ENCODE results near the gene MSL2. TPM values are rescaled to one million over a fixed set of nuclear protein-coding genes. Genes with fewer than 3 reads are reported as not detected.
"Not testable (repeated sequence)": the region's sequence is repeated elsewhere in the genome, so short reads cannot be mapped to it uniquely, and the experiment has no call there.

Gene MSL2
- total RNA-seq, 2 experiments from 2014 or later = 27.1 to 55.6 TPM

DNA sequence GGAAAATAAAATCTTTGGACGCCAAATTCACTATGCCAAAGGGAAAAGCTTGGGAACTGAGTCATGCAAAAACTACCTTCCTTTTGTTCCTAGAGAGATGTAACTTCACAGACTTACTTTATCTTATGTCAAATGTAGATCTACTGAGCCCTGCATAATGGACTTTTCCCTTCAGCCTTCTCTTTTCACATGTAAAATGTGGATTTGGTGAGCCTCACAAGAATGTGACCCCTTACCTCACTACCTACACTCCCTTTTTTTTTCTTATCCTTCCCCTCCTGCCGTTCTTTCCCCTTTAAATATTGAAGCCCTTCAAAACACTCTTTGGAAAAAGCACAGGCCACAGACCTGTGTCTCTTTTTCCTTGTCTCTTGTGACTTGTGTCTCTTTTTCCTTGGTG lies 40.0 kb upstream of the MSL2 start:
- TF ChIP-seq, protein P1, sequence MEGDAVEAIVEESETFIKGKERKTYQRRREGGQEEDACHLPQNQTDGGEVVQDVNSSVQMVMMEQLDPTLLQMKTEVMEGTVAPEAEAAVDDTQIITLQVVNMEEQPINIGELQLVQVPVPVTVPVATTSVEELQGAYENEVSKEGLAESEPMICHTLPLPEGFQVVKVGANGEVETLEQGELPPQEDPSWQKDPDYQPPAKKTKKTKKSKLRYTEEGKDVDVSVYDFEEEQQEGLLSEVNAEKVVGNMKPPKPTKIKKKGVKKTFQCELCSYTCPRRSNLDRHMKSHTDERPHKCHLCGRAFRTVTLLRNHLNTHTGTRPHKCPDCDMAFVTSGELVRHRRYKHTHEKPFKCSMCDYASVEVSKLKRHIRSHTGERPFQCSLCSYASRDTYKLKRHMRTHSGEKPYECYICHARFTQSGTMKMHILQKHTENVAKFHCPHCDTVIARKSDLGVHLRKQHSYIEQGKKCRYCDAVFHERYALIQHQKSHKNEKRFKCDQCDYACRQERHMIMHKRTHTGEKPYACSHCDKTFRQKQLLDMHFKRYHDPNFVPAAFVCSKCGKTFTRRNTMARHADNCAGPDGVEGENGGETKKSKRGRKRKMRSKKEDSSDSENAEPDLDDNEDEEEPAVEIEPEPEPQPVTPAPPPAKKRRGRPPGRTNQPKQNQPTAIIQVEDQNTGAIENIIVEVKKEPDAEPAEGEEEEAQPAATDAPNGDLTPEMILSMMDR (conservative IDR thresholded peaks at IDR 0.05; ENCODE audit: low read length) = no peak
- TF ChIP-seq EZH2phosphoT487 (IDR thresholded peaks at IDR 0.05; ENCODE audit: borderline replicate concordance, low read depth, low read length) = no peak
- no peaks in the 10 kb centered on the region for H3K79me2 ChIP-seq (ENCODE audit: insufficient read depth, low read depth, low read length)
- POLR2A ChIA-PET = interaction anchor here (0.6 to 0.7 kb wide), 3 partner anchors 7 to 590 kb away, joined by 4 to 12 read pairs (median 4); no protein-coding TSS in a partner anchor
- H3K9me2 ChIP-seq (ENCODE audit: insufficient read depth, low read length) = no peaks in the 10 kb centered on the region
- no peak for DNase-seq (ENCODE audit: low spot score)
- no peaks in the 10 kb centered on the region for H3K9me3 ChIP-seq (ENCODE audit: low read length)
- no TSS peak for BruUV-seq (replicated peaks)
- H4K20me1 ChIP-seq (ENCODE audit: insufficient read depth, low read length) = no peaks in the 10 kb centered on the region
- H3K27ac ChIP-seq (ENCODE audit: low read depth, low read length, poor library complexity, severe bottlenecking) = no peak overlapping the region
- no peak overlapping the region for H3K4me3 ChIP-seq (ENCODE audit: low read depth, low read length, poor library complexity, severe bottlenecking)
- no peak overlapping the region for H3K4me2 ChIP-seq (ENCODE audit: low read length)
- intact Hi-C loops (cut with micrococcal nuclease; ENCODE audit: unreplicated experiment) = no loop called here
- H3K36me3 ChIP-seq (ENCODE audit: insufficient read depth, low read length) = no peaks in the 10 kb centered on the region
- H2AFZ ChIP-seq (ENCODE audit: low read length) = no peak overlapping the region
- no peaks in the 10 kb centered on the region for H3K4me1 ChIP-seq (ENCODE audit: insufficient read depth, low read length, poor library complexity, severe bottlenecking)
- CTCF ChIA-PET (ENCODE audit: unreplicated experiment) = no interaction called here

DNA sequence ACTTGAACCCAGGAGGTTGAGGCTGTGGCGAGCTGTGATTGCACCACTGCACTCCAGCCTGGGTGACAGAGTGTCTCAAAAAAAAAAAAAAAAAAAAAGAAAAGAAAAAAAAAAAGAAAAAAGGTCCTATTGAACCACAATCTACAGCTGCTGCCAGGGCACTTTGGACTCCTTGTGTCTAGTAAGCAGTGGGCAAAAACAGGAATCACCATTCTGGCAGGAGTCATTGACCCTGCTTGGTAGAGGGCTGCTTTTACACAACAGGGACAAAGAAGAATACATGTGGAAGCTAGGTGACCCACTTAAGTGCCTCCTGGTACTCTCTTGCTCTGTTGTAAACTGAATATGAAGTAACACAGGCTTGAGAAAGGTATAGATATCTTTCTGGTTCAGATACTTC lies 39.4 kb upstream of the MSL2 start:
- H3K36me3 ChIP-seq (ENCODE audit: insufficient read depth, low read length) = no peaks in the 10 kb centered on the region
- H4K20me1 ChIP-seq (ENCODE audit: insufficient read depth, low read length) = no peaks in the 10 kb centered on the region
- intact Hi-C loops (cut with micrococcal nuclease; ENCODE audit: unreplicated experiment) = no loop called here
- ChIA-PET POLR2A (interaction anchor here (0.6 to 0.7 kb wide), 2 partner anchors 8 to 589 kb away, joined by 4 to 12 read pairs; no protein-coding TSS in a partner anchor), CTCF (ENCODE audit: unreplicated experiment) (no interaction called here)
- no peak overlapping the region for H3K4me3 ChIP-seq (ENCODE audit: low read depth, low read length, poor library complexity, severe bottlenecking)
- H3K27ac ChIP-seq (ENCODE audit: low read depth, low read length, poor library complexity, severe bottlenecking) = no peak overlapping the region
- no peak overlapping the region for H2AFZ ChIP-seq (ENCODE audit: low read length)
- no peak overlapping the region for H3K4me2 ChIP-seq (ENCODE audit: low read length)
- TF ChIP-seq EZH2phosphoT487 (IDR thresholded peaks at IDR 0.05; ENCODE audit: borderline replicate concordance, low read depth, low read length) = no peak
- TF ChIP-seq, protein P1 (conservative IDR thresholded peaks at IDR 0.05; ENCODE audit: low read length) = no peak
- H3K9me2 ChIP-seq (ENCODE audit: insufficient read depth, low read length) = no peaks in the 10 kb centered on the region
- DNase-seq (ENCODE audit: low spot score) = no peak
- H3K4me1 ChIP-seq (ENCODE audit: insufficient read depth, low read length, poor library complexity, severe bottlenecking) = no peaks in the 10 kb centered on the region
- H3K79me2 ChIP-seq (ENCODE audit: insufficient read depth, low read depth, low read length) = no peaks in the 10 kb centered on the region
- no TSS peak for BruUV-seq (replicated peaks)
- no peaks in the 10 kb centered on the region for H3K9me3 ChIP-seq (ENCODE audit: low read length)

DNA sequence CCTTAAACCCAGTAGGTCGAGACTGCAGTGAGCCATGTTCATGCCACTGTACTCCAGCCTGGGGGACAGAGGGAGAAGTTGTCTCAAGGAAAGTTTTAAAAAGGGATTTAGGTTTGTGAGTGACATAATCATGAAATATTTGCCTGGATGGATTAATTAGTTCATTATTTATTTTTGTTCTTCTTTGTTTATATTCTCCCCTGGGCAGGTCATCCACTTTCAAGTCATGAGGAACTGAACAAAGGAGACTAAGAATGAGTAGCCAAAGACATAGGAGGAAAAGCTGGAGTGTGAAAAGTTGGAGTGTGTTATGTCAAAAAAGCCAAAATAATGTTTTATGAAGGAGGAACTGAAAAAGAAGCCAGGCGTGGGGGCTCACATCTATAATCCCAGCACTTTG lies 36.3 kb upstream of the MSL2 start:
- H3K4me1 ChIP-seq (ENCODE audit: insufficient read depth, low read length, poor library complexity, severe bottlenecking) = no peaks in the 10 kb centered on the region
- CTCF ChIA-PET (ENCODE audit: unreplicated experiment) = no interaction called here
- H2AFZ ChIP-seq (ENCODE audit: low read length) = no peak overlapping the region
- TF ChIP-seq, protein P1 (conservative IDR thresholded peaks at IDR 0.05; ENCODE audit: low read length) = no peak
- TF ChIP-seq EZH2phosphoT487 (IDR thresholded peaks at IDR 0.05; ENCODE audit: borderline replicate concordance, low read depth, low read length) = no peak
- H3K36me3 ChIP-seq (ENCODE audit: insufficient read depth, low read length) = no peaks in the 10 kb centered on the region
- POLR2A ChIA-PET = interaction anchor here (1.4 kb wide), 1 partner anchor 35 kb away, joined by 3 read pairs; no protein-coding TSS in a partner anchor
- no peaks in the 10 kb centered on the region for H3K79me2 ChIP-seq (ENCODE audit: insufficient read depth, low read depth, low read length)
- no peaks in the 10 kb centered on the region for H3K9me3 ChIP-seq (ENCODE audit: low read length)
- H3K4me3 ChIP-seq (ENCODE audit: low read depth, low read length, poor library complexity, severe bottlenecking) = no peak overlapping the region
- no TSS peak for BruUV-seq (replicated peaks)
- intact Hi-C loops (cut with micrococcal nuclease; ENCODE audit: unreplicated experiment) = no loop called here
- H4K20me1 ChIP-seq (ENCODE audit: insufficient read depth, low read length) = no peaks in the 10 kb centered on the region
- H3K4me2 ChIP-seq (ENCODE audit: low read length) = no peak overlapping the region
- DNase-seq (ENCODE audit: low spot score) = no peak
- H3K27ac ChIP-seq (ENCODE audit: low read depth, low read length, poor library complexity, severe bottlenecking) = no peak overlapping the region
- no peaks in the 10 kb centered on the region for H3K9me2 ChIP-seq (ENCODE audit: insufficient read depth, low read length)

DNA sequence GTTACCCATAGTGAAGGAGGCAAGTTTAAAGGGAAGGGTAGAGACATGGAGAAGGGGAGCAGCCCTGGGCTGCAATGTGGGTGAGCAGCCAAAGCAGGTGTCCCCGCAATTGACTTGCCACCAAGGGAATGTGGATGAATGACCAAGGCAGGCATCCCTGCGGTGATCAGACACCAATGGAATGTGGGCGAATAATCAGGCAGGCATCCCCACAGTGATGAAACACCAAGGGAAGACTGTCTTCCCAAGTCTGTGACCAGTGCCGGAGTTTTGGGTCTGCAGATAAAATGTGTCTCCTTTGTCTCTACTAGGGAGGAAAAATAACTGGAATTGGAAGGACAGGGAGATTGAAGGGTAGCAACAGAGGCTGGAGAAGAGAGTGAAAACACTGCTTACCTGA lies 26.6 kb upstream of the MSL2 start:
- H3K4me1 ChIP-seq (ENCODE audit: insufficient read depth, low read length, poor library complexity, severe bottlenecking); H3K4me2 ChIP-seq (ENCODE audit: low read length); H3K9me3 ChIP-seq (ENCODE audit: low read length); H3K9me2 ChIP-seq (ENCODE audit: insufficient read depth, low read length); BruUV-seq (replicated peaks); H3K4me3 ChIP-seq (ENCODE audit: low read depth, low read length, poor library complexity, severe bottlenecking); H4K20me1 ChIP-seq (ENCODE audit: insufficient read depth, low read length); H2AFZ ChIP-seq (ENCODE audit: low read length); H3K79me2 ChIP-seq (ENCODE audit: insufficient read depth, low read depth, low read length); CTCF ChIA-PET (ENCODE audit: unreplicated experiment); intact Hi-C loops (cut with micrococcal nuclease; ENCODE audit: unreplicated experiment); POLR2A ChIA-PET; DNase-seq (ENCODE audit: low spot score); H3K27ac ChIP-seq (ENCODE audit: low read depth, low read length, poor library complexity, severe bottlenecking); H3K36me3 ChIP-seq (ENCODE audit: insufficient read depth, low read length): not testable (repeated sequence)

Data from OCI-LY7 (cell line).